NB4 (cell line): ENCODE data around the gene AQP12A.

Experiments
- DNase-seq: peaks from one replicate; pipeline ENCODE4 v3.0.0; 2010; ENCODE audit warnings: low read depth
- H3K4me3 ChIP-seq: one replicate; pipeline ENCODE4 v1.5.1; 2011; ENCODE audit warnings: mild to moderate bottlenecking, low read depth, low read length, moderate library complexity
- MYC ChIP-seq: IDR thresholded peaks from 2 replicates; pipeline ENCODE4 v1.6.1; 2011; ENCODE audit warnings: low read depth, low read length
- POLR2A ChIP-seq: IDR thresholded peaks from 2 replicates; pipeline ENCODE4 v1.6.1; 2011; ENCODE audit warnings: mild to moderate bottlenecking; ENCODE audit not compliant: insufficient read length; ENCODE audit errors: extremely low read depth
- TF ChIP-seq, protein P1 (sequence below): IDR thresholded peaks from 2 replicates; pipeline ENCODE4 v1.6.1; 2011; ENCODE audit warnings: low read depth, low read length
- TF ChIP-seq, protein P2 (sequence below): IDR thresholded peaks from one replicate; pipeline ENCODE4 v1.5.1; 2012; ENCODE audit warnings: low read depth, low read length

The AQP12A gene

DNA sequence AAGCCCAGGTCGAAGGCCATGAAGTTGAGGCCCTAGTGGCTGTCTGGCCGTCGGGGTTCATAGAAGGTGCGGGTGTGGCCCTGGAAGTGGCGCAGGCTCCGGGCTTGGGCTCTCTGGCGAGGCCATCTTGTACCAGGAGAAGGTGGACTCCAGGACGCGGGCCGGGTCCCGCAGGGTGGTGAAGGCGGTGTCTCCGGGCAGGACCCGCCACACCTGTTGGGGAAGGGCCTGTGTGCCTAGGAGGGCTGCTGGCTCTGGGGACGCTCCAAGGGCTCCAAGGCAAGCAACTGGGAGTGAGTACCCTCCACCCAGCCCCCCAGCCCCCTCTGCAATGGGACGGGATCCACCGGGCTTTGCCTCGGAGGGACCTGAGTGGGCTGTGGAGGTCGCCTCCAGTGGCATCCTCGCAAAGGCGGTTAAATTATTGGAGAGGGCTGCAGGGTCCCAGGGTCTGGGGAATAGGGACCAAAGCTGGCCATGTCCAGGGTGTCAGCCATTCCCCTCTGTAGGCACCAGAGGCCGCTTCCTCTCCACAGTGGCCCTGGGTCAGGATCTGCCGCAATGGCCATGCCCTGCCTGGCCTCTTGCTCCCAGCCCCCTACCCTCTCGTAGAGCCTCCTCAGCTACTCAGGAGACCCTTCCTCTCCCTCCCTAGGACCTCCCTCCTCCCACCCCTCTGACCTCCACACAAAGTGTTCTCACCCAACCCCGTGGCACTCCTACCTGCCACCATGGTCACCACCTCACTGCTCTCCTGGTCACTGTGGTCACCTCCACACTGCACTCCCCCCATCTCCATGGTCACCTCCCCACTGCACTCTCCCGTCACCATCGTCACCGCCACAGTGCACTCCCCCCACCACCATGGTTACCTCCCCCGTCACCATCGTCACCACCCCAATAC lies 10.3 kb downstream of the AQP12A start:
- DNase-seq, result no peak
- TF ChIP-seq, protein P1, sequence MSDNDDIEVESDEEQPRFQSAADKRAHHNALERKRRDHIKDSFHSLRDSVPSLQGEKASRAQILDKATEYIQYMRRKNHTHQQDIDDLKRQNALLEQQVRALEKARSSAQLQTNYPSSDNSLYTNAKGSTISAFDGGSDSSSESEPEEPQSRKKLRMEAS, result no peak
- TF ChIP-seq POLR2A, result no peak
- TF ChIP-seq MYC, result no peak
- TF ChIP-seq, protein P2, sequence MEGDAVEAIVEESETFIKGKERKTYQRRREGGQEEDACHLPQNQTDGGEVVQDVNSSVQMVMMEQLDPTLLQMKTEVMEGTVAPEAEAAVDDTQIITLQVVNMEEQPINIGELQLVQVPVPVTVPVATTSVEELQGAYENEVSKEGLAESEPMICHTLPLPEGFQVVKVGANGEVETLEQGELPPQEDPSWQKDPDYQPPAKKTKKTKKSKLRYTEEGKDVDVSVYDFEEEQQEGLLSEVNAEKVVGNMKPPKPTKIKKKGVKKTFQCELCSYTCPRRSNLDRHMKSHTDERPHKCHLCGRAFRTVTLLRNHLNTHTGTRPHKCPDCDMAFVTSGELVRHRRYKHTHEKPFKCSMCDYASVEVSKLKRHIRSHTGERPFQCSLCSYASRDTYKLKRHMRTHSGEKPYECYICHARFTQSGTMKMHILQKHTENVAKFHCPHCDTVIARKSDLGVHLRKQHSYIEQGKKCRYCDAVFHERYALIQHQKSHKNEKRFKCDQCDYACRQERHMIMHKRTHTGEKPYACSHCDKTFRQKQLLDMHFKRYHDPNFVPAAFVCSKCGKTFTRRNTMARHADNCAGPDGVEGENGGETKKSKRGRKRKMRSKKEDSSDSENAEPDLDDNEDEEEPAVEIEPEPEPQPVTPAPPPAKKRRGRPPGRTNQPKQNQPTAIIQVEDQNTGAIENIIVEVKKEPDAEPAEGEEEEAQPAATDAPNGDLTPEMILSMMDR, result no peak
- H3K4me3 ChIP-seq, result no peak overlapping the region

DNA sequence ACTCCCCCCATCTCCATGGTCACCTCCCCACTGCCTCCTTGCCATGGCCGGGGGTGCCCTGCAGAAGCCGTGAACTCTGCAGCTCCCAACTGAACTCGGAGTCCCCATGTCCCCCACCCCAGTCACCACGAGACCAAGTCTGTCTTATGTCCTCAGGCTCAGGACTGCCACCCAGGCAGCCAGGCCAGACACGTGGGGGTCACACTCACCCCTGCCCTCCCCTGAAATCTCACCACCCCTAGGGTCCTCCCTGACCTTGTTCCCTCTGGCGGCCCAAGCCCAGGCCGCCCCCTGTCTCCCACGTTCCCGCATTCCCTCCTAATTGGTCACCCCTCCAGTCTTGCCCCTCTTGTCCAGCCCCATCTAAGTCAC lies 11.0 kb downstream of the AQP12A start:
- no peak for DNase-seq
- H3K4me3 ChIP-seq, result no peak overlapping the region
- TF ChIP-seq MYC, result no peak
- no peak for TF ChIP-seq POLR2A
- TF ChIP-seq, protein P1, result no peak

DNA sequence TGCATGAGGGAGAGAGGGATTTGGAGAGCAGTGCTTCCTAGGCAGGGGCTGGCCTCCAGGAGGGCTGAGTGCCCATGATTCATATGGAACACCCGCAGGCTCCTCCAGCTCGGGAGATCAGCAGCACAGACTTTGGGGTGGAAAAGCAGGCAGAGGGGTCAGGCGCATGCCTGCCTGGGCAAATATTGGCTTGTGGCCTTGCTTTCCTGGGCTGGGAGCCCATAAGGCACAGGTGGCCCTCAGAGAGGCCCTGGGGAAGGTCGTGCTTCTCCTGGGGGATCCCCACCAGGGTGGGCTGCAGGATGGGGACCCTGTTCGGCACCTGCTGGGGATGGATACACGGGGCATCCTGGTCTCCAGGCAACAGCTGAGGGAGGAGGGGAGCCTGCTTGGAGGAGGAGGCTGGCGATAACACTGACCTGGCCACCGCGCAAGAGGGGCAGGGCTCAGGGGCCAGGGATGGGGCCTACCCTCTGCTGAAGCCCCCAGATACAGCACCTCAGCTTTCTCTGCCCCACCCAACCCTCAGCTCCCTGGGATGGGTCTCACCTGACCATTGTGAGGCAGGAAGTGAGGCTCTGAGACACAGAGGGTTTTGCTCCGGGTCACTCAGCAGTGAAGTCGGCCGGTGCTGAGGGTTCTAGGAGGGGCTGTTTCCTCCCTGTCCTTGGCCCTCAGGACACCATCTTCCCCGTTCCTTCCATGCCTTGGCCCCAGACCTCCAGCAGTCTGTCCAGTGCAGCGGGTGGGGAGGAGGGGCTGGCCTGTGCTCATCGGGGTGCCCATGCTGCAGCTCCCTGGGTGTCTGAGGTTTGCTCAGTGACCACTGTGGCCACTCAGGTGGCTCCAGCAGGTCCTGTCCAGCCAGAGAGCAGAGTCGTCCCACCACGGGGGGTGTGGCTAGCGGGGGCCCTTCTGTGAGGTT lies 12.0 kb downstream of the AQP12A start:
- DNase-seq, result no peak
- H3K4me3 ChIP-seq, result no peak overlapping the region
- TF ChIP-seq MYC, result no peak
- no peak for TF ChIP-seq POLR2A
- TF ChIP-seq, protein P2, result no peak
- TF ChIP-seq, protein P1, result no peak

DNA sequence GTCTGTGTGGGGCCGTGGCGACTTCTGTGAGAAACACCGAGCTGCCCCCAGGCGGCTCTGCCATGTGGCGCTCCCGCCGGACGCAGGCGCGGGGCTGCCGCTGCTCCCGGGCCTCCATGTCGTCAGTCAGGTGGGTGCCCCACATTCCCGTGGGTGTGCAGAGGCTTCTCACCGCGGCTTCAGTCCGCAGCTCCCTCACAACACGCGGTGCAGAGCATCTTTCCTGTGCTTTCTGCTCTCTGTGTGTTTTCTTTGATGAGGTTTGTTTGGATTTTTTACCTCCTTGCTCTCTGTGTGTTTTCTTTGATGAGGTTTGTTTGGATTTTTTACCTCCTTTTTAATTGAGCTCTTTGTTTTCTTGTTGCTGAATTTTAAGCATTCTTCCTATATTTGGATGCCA lies 13.0 kb downstream of the AQP12A start:
- DNase-seq, result no peak
- TF ChIP-seq, protein P1, result no peak
- TF ChIP-seq POLR2A (no peak), MYC (no peak)
- TF ChIP-seq, protein P2, result no peak
- no peak overlapping the region for H3K4me3 ChIP-seq

DNA sequence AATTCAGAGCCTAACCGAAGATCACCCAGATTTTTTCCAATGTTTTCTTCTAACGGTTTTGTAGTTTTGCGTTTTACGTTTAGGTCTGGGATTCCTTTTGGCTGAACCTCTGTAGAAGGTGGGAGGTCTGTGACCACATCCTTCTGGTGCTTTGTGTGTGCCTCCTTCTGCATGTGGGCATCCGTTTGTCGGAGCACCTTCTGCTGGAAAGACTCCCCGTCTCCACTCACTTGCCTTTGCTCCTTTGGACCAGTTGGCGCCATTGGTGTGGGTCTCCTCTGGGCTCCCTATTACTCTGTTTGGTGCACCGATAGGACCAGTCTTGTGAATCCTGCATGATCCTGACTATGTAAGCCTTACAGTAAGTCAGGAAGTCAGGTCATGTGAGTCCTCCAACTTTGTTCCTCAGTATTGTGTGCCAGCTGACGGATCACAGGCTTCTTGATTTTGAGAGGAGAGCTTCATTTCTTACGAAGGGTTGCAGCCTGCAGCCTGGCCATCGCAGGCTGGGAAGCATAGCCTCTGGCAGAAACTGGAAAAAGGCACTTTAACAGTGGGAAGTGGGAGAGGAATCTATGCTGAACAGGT lies 13.6 kb downstream of the AQP12A start:
- TF ChIP-seq, protein P1, result no peak
- TF ChIP-seq, protein P2, result no peak
- no peak for DNase-seq
- no peak overlapping the region for H3K4me3 ChIP-seq
